ENCODE results near the gene MYO1B.
"Not testable (repeated sequence)": the region's sequence is repeated elsewhere in the genome, so short reads cannot be mapped to it uniquely, and the experiment has no call there.

MYO1B gene

GRCh38 chr2:191405546-191405945 lies 160.3 kb downstream of the MYO1B start:
- no peak for DNase-seq (ENCODE audit: low read depth)

- DNase-seq (ENCODE audit: low read depth) = no peak
Observed at GRCh38 chr2:191410646-191411436, 165.6 kb downstream of the MYO1B start.

GRCh38 chr2:191411472-191411871 lies 166.3 kb downstream of the MYO1B start:
- DNase-seq (ENCODE audit: low read depth) = no peak

DNA sequence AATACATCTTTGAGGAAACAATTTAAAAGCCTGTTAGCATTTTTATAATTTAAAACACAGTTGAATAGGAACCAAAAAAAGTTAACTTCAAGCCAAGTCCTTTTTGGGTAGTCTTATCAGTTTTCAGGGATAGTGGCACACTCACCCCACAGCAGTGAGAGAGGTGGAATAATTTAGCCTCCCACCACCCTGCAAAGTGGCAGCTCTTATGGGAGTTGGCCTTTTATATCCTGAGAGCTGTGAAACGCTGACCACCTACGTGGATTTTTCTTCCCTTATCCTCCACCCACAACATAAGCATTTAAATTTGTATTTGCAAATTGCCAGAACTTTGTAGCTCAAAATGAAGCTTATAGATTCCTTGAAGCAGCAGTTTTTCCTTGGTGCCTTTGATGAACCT lies 167.1 kb downstream of the MYO1B start:
- no peak for DNase-seq (ENCODE audit: low read depth)

- DNase-seq (ENCODE audit: low read depth) = no peak
Observed at GRCh38 chr2:191415101-191415500, 169.9 kb downstream of the MYO1B start.

- no peak for DNase-seq (ENCODE audit: low read depth)
Observed at GRCh38 chr2:191415858-191416257, 170.7 kb downstream of the MYO1B start.

GRCh38 chr2:191417746-191418145 lies 172.5 kb downstream of the MYO1B start:
- no peak for DNase-seq (ENCODE audit: low read depth)

- DNase-seq (ENCODE audit: low read depth) = no peak
Observed at GRCh38 chr2:191421950-191422349, 176.7 kb downstream of the MYO1B start.

DNA sequence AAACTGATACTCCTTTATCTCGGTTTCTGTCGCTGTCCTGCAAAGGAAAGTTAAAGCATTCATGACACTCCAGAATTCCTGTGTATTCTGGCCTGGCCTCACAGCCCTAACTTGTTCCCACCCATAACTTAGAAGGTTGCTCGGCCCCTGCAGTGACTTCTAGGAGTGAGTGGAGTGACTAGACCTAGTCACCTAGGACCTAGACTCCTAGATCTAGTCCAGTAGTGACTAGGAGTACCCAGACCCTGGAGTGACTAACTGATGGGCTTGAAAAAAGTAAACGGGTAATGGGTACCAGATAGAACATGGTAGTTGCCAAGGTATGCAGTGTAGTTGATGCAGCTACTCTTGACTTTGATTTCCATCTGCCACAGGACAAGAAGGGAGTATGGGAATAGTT lies 181.8 kb downstream of the MYO1B start:
- no peak for DNase-seq (ENCODE audit: low read depth)

DNA sequence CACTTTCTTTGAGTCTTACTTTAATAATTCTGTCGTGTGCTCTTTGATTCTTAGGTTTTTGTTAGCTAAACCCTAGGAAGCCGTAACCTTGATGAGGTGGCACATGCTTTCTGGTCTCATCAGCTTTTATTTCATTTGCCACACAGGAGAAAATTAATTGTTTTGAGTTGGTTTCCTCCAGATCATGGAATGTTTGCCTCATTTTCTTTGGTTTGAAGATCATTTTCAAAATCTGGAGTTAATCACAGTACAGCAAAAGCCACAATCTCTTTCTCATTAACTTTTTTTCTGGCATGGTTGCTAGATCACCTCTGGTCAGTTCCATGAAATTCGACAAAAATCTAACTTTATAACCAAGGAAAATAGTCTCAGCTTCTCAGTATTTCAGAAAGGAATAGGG lies 182.9 kb downstream of the MYO1B start:
- DNase-seq (ENCODE audit: low read depth) = no peak

DNA sequence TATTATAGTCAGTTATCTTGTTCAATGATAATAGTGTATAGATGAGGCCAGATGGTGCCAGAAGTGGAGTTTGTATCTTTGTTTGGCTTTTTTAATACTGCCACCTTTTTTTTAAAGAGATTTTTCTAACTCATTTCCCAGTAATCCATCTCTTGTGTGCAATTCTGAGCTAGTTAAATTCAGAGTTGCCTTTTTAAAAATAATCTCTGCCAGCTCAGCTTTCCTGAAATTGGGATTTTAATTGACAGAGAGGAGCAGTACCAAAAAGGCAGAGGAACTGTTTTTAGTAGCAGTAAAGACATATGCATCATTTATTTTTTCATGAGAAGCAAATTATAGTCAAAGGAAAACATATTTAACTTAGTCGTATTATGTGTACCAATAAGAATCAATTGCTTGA lies 185.3 kb downstream of the MYO1B start:
- DNase-seq (ENCODE audit: low read depth) = no peak

DNA sequence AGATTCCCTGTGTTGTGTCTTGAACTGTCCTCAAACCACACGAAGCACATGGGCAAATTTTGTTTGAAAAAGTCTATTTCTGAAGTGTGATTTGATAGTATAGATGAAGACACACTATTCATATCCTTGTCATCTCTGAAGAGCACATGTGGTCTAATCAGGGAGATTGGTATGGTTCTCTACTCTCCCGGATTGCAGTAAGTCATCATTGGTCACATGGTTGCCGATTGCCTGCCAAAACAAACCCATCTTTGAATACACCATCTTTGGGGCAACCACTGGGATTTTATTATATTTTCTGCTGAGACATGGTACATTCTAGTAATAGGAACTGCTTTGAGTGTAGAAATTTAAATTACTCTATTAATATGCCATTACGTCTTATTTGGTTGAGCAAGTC lies 186.9 kb downstream of the MYO1B start:
- DNase-seq (ENCODE audit: low read depth) = no peak

- no peak for DNase-seq (ENCODE audit: low read depth)
Observed at GRCh38 chr2:191434072-191434471, 188.9 kb downstream of the MYO1B start.

DNA sequence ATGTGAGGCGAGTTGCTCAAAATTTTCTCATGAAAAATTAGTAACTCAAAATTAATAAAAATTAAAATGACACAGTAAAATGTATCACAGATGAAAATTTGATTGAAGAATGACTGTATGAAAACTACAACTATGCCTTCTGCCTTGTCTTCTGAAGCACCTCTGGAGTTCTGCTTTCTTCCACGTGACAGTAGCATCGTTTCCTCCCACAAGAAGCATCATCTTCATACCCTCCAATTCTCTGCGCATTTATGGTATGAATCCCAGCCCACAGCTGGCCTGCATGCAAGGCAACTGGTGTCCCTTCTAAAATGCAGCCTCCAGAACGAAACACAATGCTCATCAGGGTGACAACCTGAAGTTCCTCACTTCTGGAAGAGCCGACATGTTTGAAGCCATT lies 189.9 kb downstream of the MYO1B start:
- no peak for DNase-seq (ENCODE audit: low read depth)

DNA sequence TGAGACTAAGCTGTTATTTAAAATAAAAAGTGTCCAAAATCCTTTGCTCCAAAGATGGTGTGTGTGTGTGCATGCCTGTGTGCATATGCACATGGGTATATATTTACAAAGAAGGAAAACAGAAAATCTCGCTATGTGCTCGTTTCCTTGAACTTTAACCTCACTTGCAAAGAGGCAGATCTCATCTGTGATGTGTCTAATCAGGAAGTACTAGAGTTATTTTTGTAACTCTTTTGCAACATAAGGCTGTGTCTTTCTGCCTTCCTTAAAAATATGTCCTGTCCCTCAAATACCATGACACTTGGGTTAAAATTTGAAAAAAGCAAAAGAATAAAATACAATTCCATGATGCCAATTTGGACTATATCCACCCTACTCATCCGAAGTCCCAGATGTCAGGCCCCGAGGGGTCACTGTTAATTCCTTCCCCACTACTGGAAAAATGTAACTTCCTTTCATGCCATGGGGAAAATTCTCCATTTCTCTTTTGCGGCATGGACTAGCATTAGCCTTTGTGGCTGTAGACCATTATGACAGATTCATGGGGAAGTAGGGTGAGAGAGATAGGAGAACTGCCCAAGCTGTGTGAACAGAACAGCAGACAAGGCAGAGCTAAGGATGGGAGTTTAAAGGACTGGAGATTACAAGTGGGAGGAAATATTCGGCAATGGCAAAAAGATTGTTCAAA lies 191.3 kb downstream of the MYO1B start:
- DNase-seq (ENCODE audit: low read depth) = no peak

- DNase-seq (ENCODE audit: low read depth) = no peak
Observed at GRCh38 chr2:191439481-191439880, 194.3 kb downstream of the MYO1B start.

DNA sequence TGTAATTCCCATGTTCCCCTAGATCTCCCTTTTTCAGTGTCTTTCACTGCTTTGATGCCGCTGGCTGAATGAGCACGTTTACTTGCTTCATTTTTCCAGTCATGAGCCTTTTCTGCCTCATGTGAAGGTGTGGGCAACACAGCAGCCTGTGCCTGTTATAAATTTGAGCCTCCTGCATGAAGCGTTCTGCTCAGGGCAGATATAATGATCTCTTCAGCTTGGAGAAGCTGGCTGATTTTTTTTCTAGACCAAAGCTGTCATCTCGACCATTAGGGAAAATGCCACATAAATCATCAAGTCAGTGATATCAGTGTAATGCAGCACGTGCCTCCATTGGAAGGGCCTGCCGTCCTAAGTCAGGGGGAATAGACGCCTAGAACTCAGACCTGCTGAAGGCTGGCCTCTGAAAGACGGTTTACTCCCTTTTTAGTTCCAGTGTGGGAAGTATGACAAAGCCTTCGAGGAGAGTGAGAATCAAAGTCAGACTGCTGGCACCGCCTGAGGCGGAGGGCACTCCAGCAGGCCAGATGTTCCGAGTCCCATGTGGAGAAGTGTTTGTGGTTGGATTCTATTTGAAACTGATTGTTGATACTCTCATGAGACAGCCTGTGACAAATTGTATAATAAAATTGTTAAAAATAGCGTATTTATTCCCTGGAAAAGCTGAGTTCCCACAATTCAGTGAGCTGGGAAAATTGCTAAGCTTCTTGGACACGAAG lies 196.5 kb downstream of the MYO1B start:
- DNase-seq (ENCODE audit: low read depth) = no peak

GRCh38 chr2:191443446-191443845 lies 198.2 kb downstream of the MYO1B start:
- no peak for DNase-seq (ENCODE audit: low read depth)

DNA sequence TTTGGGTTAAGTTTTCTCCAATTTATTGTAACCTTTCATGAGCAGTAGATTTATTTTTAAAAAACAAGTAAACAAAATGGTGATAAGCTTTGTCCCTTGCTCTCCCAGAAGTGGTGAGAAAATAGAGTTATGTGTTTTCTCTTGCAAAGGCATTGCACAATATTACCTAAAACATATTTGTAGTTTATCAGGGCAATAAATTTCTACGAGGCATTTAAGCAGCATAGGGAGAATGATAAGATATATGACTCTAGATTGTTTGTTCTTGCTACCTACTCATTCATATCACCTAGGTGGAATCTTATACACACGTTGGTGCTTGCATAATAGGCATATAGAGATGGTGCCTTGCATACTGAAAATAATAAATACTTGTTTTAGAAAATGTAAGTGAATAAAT lies 201.7 kb downstream of the MYO1B start:
- no peak for DNase-seq (ENCODE audit: low read depth)

GRCh38 chr2:191451116-191451515 lies 205.9 kb downstream of the MYO1B start:
- DNase-seq (ENCODE audit: low read depth) = no peak

GRCh38 chr2:191452065-191452464 lies 206.9 kb downstream of the MYO1B start:
- no peak for DNase-seq (ENCODE audit: low read depth)

DNA sequence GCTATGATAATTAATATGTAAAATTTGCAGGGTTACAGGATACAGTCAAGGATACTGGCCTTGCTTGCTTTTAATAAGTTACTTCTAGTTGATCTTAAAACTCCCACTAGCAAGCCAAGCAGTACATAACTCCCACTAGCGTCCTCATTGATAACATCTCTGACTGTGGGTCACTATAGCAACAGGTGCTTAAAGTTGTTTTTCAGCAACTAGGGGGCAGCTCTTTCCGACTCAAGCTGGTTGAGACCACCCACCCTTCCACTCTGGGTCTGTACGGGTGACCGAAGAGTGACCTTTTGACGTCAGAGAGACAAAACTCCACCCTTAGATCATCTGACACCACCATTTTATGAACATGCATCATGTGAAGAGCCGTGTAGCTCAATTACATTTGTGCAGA lies 208.6 kb downstream of the MYO1B start:
- DNase-seq (ENCODE audit: low read depth) = no peak

DNA sequence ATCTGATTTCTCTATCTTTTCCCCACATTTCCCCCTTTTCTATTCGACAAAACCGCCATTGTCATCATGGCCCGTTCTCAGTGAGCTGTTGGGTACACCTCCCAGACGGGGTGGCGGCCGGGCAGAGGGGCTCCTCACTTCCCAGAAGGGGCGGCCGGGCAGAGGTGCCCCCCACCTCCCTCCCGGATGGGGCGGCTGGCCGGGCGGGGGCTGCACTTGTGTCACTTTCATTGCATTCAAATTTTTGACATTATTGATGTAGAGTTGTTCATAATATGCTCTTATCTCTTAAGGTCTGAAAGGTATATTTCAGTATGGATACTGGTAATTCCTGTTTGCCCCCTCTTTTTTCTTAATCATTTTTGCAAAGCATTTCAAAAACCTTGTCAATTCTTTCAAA lies 211.3 kb downstream of the MYO1B start:
- DNase-seq (ENCODE audit: low read depth) = not testable (repeated sequence)
